Activated B cell treated with CpG ODN at 0.5 μM for 24 hours (primary cell): ENCODE data around the gene MEGF10. TPM values are rescaled to one million over a fixed set of nuclear protein-coding genes. Genes with fewer than 3 reads are reported as not detected.

Experiments used
- ATAC-seq: fragments of 200-7000 bp; cut with Tn5 transposase; one replicate; pipeline ENCODE4 v1.10.0; 2021; ENCODE audit warnings: low read depth, mild to moderate bottlenecking, moderate library complexity
- CTCF ChIA-PET: fragments of 350-600 bp; sonication (Branson Sonifier 250); formaldehyde crosslinking; loops from one replicate; lab custom pipeline; 2021; ENCODE audit warnings: antibody characterized with exemption; lab: Charles Lee
- POLR2A ChIA-PET: fragments of 350-600 bp; sonication (Branson Sonifier 250); formaldehyde crosslinking; loops from one replicate; lab custom pipeline; 2021; ENCODE audit warnings: antibody characterized with exemption; lab: Charles Lee
- DNase-seq: peaks from one replicate; pipeline ENCODE4 v3.0.0; 2022
- H3K27ac Mint-ChIP-seq: one replicate; pipeline ENCODE4 v1.8.0; 2020; ENCODE audit warnings: mixed read lengths
- H3K27me3 Mint-ChIP-seq: one replicate; pipeline ENCODE4 v1.8.0; 2021; ENCODE audit warnings: mixed read lengths
- H3K36me3 Mint-ChIP-seq: one replicate; pipeline ENCODE4 v1.8.0; 2021; ENCODE audit warnings: low read depth, mixed read lengths
- H3K4me1 Mint-ChIP-seq: one replicate; pipeline ENCODE4 v1.8.0; 2021; ENCODE audit warnings: mixed read lengths
- H3K4me3 Mint-ChIP-seq: one replicate; pipeline ENCODE4 v1.8.0; 2020; ENCODE audit warnings: mild to moderate bottlenecking, mixed read lengths
- H3K9me3 Mint-ChIP-seq: one replicate; pipeline ENCODE4 v1.8.0; 2020; ENCODE audit warnings: mixed read lengths
- intact Hi-C: fragments of 100-400 bp; cut with micrococcal nuclease; formaldehyde crosslinking; loops from one replicate; pipeline ENCODE4 v1.15.1; 2024
- total RNA-seq: library from RNA; stranded (reverse); gene quantifications from 2 replicates; pipeline ENCODE4 v1.2.3, GENCODE V29; 2022
- TF ChIP-seq, protein P1 (sequence below): fragments of 200-600 bp; IDR thresholded peaks from one replicate; pipeline ENCODE4 v1.8.0; 2022; ENCODE audit warnings: antibody characterized with exemption, mild to moderate bottlenecking

MEGF10 gene
- total RNA-seq, 1 donor from 2014 or later, result not detected

DNA sequence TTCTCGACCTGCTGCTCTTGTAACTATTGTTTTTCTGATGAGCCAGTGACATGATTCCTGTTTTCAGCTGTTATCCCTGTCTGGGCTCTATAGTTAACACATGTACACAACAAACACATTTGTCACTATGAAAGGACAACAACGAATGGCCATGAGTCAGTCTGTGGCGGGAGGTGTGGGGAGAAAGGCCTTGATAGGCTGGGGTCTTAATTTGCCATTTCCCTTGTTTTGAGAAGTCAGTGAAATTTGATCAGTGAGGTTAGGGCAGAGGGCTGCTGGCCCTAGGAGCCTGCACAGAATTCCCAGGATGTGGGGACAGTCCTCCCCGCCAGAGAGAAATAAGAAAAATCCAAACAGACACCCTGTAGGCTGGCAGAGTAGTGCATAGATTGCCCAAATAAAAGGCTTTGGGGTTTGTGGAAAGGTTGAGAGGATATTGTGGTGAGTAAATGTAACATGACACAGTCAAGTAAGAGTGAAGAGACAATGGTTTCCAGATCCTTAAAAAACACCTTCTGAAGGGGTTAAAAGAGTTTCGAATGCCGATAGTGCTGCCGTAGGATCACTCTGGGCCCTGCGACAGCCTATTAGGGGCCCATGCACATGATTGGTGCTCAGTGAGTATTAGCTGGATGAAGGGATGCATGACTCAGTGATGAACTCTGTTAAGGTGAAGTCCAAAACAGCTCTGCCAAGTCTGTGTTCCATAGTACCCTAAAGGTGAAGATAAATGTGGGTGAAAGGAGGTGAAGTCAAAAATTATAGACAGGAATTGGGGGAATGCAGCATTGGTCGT lies 115.9 kb downstream of the MEGF10 start:
- ATAC-seq, result no peak
- no peaks in the 10 kb centered on the region for H3K4me1 Mint-ChIP-seq

DNA sequence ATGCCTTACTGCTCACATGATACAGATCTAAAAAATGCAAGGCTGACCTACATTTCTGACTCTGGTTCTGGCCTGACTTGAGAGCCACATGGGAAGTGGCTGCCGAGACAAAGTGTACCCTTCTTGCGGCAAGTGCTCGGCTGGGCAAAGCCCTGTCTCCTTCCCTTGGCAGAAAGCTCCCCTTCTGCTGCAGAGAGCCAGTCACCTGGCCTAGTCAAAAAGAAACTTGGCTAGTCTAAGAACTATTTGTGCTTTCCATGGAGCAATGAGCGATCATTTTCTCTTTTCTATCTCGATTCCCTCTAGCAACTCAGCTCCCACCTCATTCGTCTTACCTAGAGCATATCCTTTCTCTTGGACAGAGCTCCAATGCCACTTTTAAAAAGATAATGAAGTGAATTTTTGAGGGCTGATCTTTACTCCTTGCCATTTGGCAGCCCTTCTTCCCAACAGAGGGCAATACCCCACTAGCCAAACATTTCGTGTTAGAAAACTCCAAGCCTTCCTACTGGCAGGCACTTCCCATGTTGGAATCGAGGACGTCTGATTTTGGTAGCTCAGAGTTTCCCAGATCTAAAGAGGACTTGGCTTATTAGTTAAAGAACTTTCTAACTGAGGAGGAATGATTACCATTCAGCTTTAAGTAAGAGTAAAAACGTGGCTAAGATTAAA lies 118.8 kb downstream of the MEGF10 start:
- ChIA-PET POLR2A (no interaction called here), CTCF (no interaction called here)
- no peak for DNase-seq
- Mint-ChIP-seq H3K4me1 (no peaks in the 10 kb centered on the region), H3K9me3 (no peaks in the 10 kb centered on the region), H3K27me3 (no peaks in the 10 kb centered on the region), H3K27ac (no peak overlapping the region), H3K4me3 (no peak overlapping the region), H3K36me3 (no peaks in the 10 kb centered on the region)
- TF ChIP-seq, protein P1, sequence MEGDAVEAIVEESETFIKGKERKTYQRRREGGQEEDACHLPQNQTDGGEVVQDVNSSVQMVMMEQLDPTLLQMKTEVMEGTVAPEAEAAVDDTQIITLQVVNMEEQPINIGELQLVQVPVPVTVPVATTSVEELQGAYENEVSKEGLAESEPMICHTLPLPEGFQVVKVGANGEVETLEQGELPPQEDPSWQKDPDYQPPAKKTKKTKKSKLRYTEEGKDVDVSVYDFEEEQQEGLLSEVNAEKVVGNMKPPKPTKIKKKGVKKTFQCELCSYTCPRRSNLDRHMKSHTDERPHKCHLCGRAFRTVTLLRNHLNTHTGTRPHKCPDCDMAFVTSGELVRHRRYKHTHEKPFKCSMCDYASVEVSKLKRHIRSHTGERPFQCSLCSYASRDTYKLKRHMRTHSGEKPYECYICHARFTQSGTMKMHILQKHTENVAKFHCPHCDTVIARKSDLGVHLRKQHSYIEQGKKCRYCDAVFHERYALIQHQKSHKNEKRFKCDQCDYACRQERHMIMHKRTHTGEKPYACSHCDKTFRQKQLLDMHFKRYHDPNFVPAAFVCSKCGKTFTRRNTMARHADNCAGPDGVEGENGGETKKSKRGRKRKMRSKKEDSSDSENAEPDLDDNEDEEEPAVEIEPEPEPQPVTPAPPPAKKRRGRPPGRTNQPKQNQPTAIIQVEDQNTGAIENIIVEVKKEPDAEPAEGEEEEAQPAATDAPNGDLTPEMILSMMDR, result no peak
- intact Hi-C loops, result no loop called here
- no peak for ATAC-seq

More for the DNA sequence above, 115.9 kb downstream of the MEGF10 start:
- H3K4me3 Mint-ChIP-seq, result no peak overlapping the region
- intact Hi-C loops, result no loop called here
- DNase-seq, result no peak
- H3K27me3 Mint-ChIP-seq, result peaks cover 3% of the 10 kb centered on the region
- no peaks in the 10 kb centered on the region for H3K9me3 Mint-ChIP-seq
- CTCF ChIA-PET, result no interaction called here
- no peak overlapping the region for H3K27ac Mint-ChIP-seq
- POLR2A ChIA-PET, result no interaction called here
- TF ChIP-seq, protein P1, result no peak
- no peaks in the 10 kb centered on the region for H3K36me3 Mint-ChIP-seq

DNA sequence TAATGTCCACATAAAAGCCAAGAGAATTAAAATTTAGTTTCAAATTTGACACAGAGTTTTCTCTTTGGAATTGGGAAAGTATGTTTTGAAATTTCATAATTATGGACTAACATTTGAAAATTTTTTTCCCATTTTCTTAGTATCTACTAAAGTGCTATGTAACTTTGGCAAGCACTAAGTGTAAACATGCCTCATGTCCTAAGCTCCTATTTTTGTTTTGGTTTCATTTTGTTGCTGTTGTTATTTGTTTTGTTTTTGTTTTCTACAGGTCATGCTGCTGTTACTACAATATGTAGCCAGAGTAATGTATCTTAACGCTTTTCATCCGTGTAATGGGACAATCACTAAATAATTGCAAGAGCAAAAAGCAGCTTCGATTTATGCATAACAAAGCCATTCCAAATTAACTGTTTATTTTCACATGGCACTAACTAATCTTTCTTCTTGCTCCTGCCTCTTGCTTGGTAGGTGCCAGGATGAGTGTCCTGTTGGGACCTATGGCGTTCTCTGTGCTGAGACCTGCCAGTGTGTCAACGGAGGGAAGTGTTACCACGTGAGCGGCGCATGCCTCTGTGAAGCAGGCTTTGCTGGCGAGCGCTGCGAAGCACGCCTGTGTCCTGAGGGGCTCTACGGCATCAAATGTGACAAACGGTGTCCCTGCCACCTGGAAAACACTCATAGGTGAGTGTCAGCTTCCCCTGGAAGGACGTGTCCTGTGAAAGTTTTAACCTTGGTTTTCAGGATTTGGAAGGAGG lies 119.5 kb downstream of the MEGF10 start:
- ATAC-seq (no peak), DNase-seq (no peak)
- Mint-ChIP-seq H3K36me3 (no peaks in the 10 kb centered on the region), H3K27me3 (no peaks in the 10 kb centered on the region), H3K4me1 (no peaks in the 10 kb centered on the region), H3K4me3 (no peak overlapping the region), H3K9me3 (no peaks in the 10 kb centered on the region), H3K27ac (no peak overlapping the region)
- TF ChIP-seq, protein P1, result no peak
- ChIA-PET CTCF (no interaction called here), POLR2A (no interaction called here)
- intact Hi-C loops, result no loop called here

DNA sequence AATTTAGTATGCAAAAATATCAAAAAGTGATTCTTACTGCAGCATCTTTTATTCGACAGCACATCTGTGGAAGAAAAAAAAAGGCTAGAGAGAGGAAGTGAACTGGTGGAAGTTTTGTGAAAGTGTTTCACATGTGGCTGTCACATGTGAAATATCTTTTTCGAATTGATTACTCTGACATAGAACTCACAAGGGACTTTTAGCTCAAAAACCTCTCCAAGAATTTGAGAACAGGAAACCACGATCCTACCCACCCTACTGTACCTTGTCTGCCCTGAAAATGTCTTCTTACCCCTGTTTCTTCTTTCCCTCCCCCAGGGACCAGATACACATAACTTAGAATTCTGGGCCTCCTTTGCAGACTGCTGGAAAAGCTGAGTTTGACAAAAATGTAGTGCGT lies 120.4 kb downstream of the MEGF10 start:
- CTCF ChIA-PET, result no interaction called here
- H3K4me1 Mint-ChIP-seq, result no peaks in the 10 kb centered on the region
- no peak for ATAC-seq
- no peaks in the 10 kb centered on the region for H3K36me3 Mint-ChIP-seq
- H3K27me3 Mint-ChIP-seq, result no peaks in the 10 kb centered on the region
- intact Hi-C loops, result no loop called here
- H3K4me3 Mint-ChIP-seq, result no peak overlapping the region
- POLR2A ChIA-PET, result no interaction called here
- no peak overlapping the region for H3K27ac Mint-ChIP-seq
- TF ChIP-seq, protein P1, result no peak
- H3K9me3 Mint-ChIP-seq, result no peaks in the 10 kb centered on the region
- no peak for DNase-seq

DNA sequence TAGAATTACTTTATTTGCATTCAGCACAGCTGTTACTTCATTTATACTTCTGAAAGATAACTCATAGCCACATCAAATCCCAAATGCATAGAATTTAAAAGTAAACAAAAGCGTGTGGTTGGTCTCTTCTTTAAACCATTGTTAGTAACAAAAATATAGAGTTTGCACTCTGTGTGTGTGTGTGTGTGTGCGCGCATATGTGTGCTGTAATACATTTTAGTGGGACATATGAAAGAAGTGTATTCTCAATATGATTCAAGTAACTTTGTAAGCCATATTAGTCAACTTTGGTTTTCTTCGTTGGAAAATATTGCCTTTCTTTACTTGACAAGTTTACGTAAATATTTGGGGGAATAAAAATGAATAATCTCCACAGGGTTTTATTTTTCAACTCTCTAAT lies 120.8 kb downstream of the MEGF10 start:
- Mint-ChIP-seq H3K27me3 (no peaks in the 10 kb centered on the region), H3K9me3 (no peaks in the 10 kb centered on the region), H3K27ac (no peak overlapping the region), H3K4me1 (no peaks in the 10 kb centered on the region), H3K36me3 (no peaks in the 10 kb centered on the region), H3K4me3 (no peak overlapping the region)
- POLR2A ChIA-PET, result no interaction called here
- ATAC-seq, result no peak
- CTCF ChIA-PET, result no interaction called here
- no peak for DNase-seq
- intact Hi-C loops, result no loop called here
- TF ChIP-seq, protein P1, result no peak
